GM21390 (cell line): ENCODE data around the gene ITLN1.
"Not testable (repeated sequence)": the region's sequence is repeated elsewhere in the genome, so short reads cannot be mapped to it uniquely, and the experiment has no call there.

Experiments used
- ATAC-seq: cut with Tn5 transposase; IDR thresholded peaks from one replicate; pipeline ENCODE4 v1.9.1; 2021; ENCODE audit not compliant: unreplicated experiment

The ITLN1 gene

GRCh38 chr1:160885042-160885441, at the start of gene ITLN1:
Gene ITLN1 (minus strand): TSS chr1:160885180. CDS start chr1:160884877, 303 bp downstream.
- ATAC-seq = no peak

GRCh38 chr1:160933305-160933704, 48.3 kb upstream of the ITLN1 start:
- not testable (repeated sequence) for ATAC-seq

DNA sequence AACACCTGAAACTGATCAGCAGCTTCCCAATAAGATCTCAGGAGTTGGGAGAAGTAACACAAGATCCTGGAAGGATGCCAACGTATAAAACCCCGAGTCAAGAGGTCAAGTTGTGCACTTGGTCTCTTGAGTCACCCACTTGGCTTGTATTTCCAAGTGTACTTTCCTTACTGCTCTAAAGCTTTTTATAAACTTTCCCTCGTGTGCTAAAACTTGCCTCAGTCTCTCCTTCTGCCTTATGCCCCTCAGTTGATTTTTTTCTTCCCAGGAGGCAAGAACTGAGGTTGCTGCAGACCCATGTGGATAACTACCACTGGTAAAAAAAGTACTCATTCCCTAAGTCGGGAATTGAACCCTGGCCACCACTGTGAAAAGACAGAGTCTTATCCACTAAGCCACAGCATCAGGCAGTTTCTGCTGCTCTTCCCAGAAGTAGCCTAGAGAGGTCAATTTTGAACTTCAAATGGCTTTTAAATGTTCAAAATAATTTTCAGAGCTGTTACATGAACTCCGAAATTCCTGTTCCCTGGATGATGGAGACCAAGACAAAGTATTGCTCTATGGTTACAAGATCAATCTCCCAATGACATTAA, 40.8 kb upstream of the ITLN1 start:
- ATAC-seq = no peak

- no peak for ATAC-seq
These were observed 40.0 kb upstream of the ITLN1 start for GRCh38 chr1:160924791-160925651.

GRCh38 chr1:160916666-160917065, 31.7 kb upstream of the ITLN1 start:
- no peak for ATAC-seq

GRCh38 chr1:160913229-160913628, 28.2 kb upstream of the ITLN1 start:
- not testable (repeated sequence) for ATAC-seq

DNA sequence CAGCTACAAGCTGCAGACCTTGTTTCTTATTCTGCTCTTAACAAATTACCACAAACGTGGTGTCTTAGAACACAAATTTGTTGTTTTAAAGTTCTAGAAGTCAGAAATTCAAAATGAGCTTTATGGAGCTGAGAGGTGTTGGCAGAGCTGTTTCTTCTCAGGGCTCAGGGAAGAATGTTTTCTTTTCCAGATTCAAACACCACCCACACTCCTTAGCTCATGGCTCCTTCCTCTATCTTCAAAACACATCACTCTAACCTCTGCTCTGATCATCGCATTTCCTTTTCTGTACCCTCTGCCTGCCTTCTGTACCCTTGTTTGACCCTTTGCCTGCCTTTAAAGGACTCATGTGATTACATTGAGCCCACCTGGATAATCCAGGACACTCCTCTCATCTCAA, 26.9 kb upstream of the ITLN1 start:
- no peak for ATAC-seq

DNA sequence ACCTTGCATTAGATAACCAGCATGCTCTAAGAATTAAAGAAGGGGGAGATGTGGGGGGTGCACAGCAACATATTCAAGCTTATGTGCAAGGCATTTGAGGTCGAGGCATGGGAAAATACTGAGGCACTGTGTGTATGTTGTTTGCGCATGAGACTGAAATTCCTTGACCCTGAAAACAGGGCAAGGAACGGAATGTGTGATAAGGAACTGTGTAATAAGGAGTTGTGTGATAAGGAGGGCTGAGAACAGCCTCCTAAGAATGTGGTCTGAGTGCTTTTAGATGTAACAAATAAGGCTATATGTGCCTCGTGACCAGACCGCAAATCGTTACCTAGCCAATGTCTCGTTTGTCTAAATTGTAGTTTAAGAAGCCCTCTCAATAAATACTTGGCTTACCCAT, 26.5 kb upstream of the ITLN1 start:
- no peak for ATAC-seq

- no peak for ATAC-seq
These were observed 25.3 kb upstream of the ITLN1 start for GRCh38 chr1:160910170-160910750.

GRCh38 chr1:160907976-160908375, 23.0 kb upstream of the ITLN1 start:
- no peak for ATAC-seq

GRCh38 chr1:160905617-160905989, 20.6 kb upstream of the ITLN1 start:
- no peak for ATAC-seq

GRCh38 chr1:160904783-160905616, 20.0 kb upstream of the ITLN1 start:
- ATAC-seq = no peak

DNA sequence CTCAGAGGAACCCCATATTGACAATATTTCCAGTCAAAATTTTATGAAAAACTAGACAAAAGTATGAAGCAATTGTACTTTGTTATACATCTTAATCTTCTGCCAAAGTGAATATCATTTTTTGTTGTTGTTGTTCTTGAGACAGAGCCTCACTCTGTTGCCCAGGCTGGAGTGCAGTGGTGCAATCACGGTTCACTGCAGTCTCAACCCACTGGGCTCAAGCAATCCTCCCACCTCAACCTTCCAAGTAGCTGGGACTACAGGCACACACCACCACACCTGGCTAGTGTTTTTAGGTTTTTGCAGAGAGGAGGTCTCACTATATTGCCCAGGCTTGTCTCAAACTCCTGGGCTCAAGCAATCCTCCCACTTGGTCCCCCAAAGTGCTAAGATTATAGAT, 17.3 kb upstream of the ITLN1 start:
- not testable (repeated sequence) for ATAC-seq

GRCh38 chr1:160901768-160902167, 16.8 kb upstream of the ITLN1 start:
- ATAC-seq = no peak

DNA sequence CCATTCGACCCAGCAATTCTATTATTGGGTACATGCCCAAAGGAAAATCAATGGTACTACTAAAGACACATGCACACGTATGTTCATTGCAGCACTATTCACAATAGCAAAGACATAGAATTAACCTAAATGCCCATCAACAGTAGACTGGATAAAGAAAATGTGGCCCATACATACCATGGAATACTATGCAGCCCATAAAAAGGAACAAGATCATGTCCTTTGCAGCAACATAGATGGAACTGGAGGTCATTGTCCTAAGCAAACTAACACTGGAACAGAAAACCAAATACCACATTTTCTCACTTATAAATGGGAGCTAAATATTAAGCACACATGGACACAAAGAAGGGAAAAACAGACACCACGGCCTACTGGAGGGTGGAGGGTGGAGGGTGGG, 15.7 kb upstream of the ITLN1 start:
- not testable (repeated sequence) for ATAC-seq

DNA sequence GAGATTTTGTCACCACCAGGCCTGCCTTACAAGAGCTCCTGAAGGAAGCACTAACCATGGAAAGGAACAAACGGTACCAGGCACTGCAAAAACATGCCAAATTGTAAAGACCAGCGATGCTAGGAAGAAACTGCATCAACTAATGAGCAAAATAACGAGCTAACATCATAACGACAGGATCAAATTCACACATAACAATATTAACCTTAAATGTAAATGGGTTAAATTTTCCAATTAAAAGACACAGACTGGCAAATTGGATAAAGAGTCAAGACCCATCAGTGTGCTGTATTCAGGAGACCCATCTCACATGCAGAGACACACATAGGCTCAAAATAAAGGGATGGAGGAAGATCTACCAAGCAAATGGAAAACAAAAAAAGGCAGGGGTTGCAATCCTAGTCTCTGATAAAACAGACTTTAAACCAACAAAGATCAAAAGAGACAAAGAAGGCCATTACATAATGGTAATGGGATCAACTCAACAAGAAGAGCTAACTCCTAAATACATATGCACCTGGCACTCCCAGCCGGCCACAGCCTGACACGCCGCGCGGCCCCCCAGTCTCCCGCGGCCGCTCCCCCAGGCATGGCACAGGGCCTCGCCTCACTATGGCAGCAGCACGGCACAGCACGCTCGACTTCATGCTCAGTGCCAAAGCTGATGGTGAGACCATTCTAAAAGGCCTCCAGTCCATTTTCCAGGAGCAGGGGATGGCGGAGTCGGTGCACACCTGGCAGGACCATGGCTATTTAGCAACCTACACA, 9.6 kb upstream of the ITLN1 start:
- ATAC-seq = not testable (repeated sequence)

DNA sequence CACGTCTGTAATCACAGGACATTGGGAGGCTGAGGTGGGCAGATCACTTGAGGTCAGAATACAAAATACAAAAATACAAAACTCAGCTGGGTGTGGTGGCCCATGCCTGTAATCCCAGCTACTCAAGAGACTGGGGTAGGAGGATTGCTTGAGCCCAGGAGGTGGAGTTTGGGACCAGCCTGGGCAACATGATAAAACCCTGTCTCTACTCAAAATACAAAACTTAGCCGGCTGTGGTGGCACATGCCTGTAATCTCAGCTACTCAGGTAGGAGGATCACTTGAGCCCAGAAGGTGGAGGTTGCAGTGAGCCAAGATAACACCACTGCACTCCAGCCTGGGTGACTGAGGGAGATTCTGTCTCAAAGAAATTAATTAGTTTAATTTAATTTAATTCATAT, 6.5 kb upstream of the ITLN1 start:
- no peak for ATAC-seq

GRCh38 chr1:160888926-160889325, 3.9 kb upstream of the ITLN1 start:
- ATAC-seq = no peak

GRCh38 chr1:160887071-160887470, 2.1 kb upstream of the ITLN1 start:
- no peak for ATAC-seq

DNA sequence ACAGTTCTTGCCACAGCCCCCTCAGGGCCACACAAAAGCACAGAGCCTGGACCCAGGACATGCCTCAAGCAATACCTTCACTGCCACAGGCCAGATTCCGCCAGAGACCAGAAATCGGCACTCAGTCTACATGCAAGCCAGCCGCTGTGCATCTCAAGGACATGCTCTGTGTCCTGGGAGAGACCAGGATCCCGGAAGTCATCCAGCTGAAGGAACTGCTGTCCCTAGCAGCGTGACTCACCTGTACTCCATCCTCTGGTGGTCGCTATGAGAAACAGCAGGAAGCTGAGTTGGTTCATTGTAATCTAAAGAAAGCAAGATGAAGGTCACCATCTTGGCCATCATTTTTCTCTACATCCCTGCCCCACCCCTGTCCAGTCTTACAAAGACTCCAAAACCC, 401 bp downstream of the ITLN1 start:
- no peak for ATAC-seq
